HepG2 (cell line): ENCODE measurements around the gene DGCR2. TPM values are rescaled to one million over a fixed set of nuclear protein-coding genes. Genes with fewer than 3 reads are reported as not detected.

Experiments used
- HNF1A ChIP-seq, 2 experiments: sonication (generic) in 1 of 2; formaldehyde crosslinking in 1 of 2; IDR thresholded peaks; 2 replicates each; pipeline versions ENCODE4 v1.4.0 to v1.6.1; 2016 to 2020; ENCODE audit warnings: borderline replicate concordance in 1 of 2, low read depth in 1 of 2, mild to moderate bottlenecking in 1 of 2, missing genetic modification reagents in 1 of 2
- KMT2B ChIP-seq: IDR thresholded peaks from 2 replicates; pipeline ENCODE4 v1.6.1; 2016; ENCODE audit warnings: missing genetic modification reagents, missing compliant biosample characterization
- LCORL ChIP-seq, 2 experiments: fragments of 450-650 bp in 1 of 2; sonication (generic) in 1 of 2; formaldehyde crosslinking in 1 of 2; IDR thresholded peaks; 2 replicates each; pipeline versions ENCODE4 v1.5.0 to v1.6.1; 2017 to 2020; ENCODE audit warnings: antibody characterized with exemption in 1 of 2, missing genetic modification reagents in 1 of 2
- NFIB ChIP-seq: sonication (generic); formaldehyde crosslinking; IDR thresholded peaks from 2 replicates; pipeline ENCODE4 v1.9.0; 2021; ENCODE audit warnings: missing genetic modification reagents, mild to moderate bottlenecking, borderline replicate concordance
- NR3C1 ChIP-seq: sonication (generic); formaldehyde crosslinking; IDR thresholded peaks from 2 replicates; pipeline ENCODE4 v1.4.0; 2020; ENCODE audit warnings: missing genetic modification reagents
- PRDM15 ChIP-seq: sonication (generic); formaldehyde crosslinking; IDR thresholded peaks from 2 replicates; pipeline ENCODE4 v1.4.0; 2020; ENCODE audit warnings: missing genetic modification reagents
- PTBP1 ChIP-seq: fragments of 200-400 bp; formaldehyde crosslinking; IDR thresholded peaks from 2 replicates; pipeline ENCODE4 v1.6.1; 2018; ENCODE audit warnings: low read length, low read depth; ENCODE audit not compliant: poor library complexity, severe bottlenecking
- ZNF431 ChIP-seq: sonication (generic); formaldehyde crosslinking; IDR thresholded peaks from 2 replicates; pipeline ENCODE4 v1.9.0; 2022; ENCODE audit warnings: missing genetic modification reagents, low read depth, mild to moderate bottlenecking, borderline replicate concordance
- ZNF766 ChIP-seq: sonication (generic); formaldehyde crosslinking; IDR thresholded peaks from 2 replicates; pipeline ENCODE4 v1.5.0; 2020; ENCODE audit warnings: missing genetic modification reagents, borderline replicate concordance
- ZSCAN9 ChIP-seq: IDR thresholded peaks from 2 replicates; pipeline ENCODE4 v1.6.1; 2016; ENCODE audit warnings: borderline replicate concordance
- polyA plus RNA-seq, 8 experiments: library from polyadenylated mRNA; depleted of rRNA in 3 of 8; stranded (reverse) in 7 of 8; unstranded in 1 of 8; fragments of >200 nt; fragmentation: Illumina TruSeq in 4 of 8; extraction: Trizol in 4 of 8; gene quantifications; 2 replicates each; pipeline versions ENCODE4 v1.2.1 to v1.2.3, GENCODE V29; 2011 to 2016; ENCODE audit warnings: low read depth in 4 of 8, missing spikeins in 1 of 8, mixed read lengths in 1 of 8; ENCODE audit not compliant: insufficient read depth in 1 of 8
- total RNA-seq, 5 experiments: library from RNA; depleted of rRNA; stranded (reverse); fragments of >200 nt; fragmentation: Illumina TruSeq; extraction: Trizol; gene quantifications; 2 replicates each; pipeline ENCODE4 v1.2.3, GENCODE V29; 2016; ENCODE audit warnings: low read depth in 1 of 5

The DGCR2 gene
- total and polyA plus RNA-seq, 2 of the 13 experiments (the other 11 are each of a cell fraction or from before 2014, with no cell fraction given): 23.1 to 35.3 TPM

DNA sequence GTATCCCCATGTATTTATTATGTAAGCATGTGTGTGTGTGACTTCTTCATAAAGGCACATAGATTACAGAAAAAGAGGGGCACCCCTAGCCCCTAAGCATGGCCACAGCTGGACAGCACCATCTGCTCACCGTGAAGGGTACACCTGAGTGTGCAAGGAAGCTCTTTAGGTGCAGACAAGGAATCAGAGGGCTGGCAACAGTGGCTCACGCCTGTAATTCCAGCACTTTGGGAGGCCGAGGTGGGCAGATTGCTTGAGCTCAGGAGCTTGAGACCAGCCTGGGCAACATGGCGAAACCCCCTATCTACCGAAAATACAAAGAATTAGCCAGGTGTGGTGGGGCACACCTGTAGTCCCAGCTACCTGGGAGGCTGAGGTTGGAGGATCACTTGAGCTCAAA lies 56.3 kb downstream of the DGCR2 start (continued):
- TF ChIP-seq HNF1A (IDR thresholded peaks at IDR 0.05; ENCODE audit: low read depth) (no peak), HNF1A (CRISPR knock-in tag; IDR thresholded peaks at IDR 0.05; ENCODE audit: borderline replicate concordance) (no peak), NR3C1 (CRISPR knock-in tag) (no peak), LCORL (IDR thresholded peaks at IDR 0.05) (no peak), LCORL (CRISPR knock-in tag; IDR thresholded peaks at IDR 0.05) (no peak), ZSCAN9 (CRISPR knock-in tag) (no peak), ZNF766 (no peak), KMT2B (CRISPR knock-in tag) (no peak), ZNF431 (CRISPR knock-in tag) (no peak), PTBP1 (no peak), PRDM15 (CRISPR knock-in tag) (no peak), NFIB (CRISPR knock-in tag) (no peak)
